Mesenchymal stem cell (in vitro differentiated cells and primary cell): ENCODE data around the gene LECT2.

Experiments
- DNase-seq: peaks from one replicate; pipeline ENCODE4 v3.0.0-alpha.2; 2013
- H2AFZ ChIP-seq: one replicate; pipeline ENCODE4 v1.6.1; 2013; ENCODE audit warnings: low read depth, mild to moderate bottlenecking, control low read depth, inconsistent platforms, low read length, moderate library complexity
- H2AK5ac ChIP-seq: 2 replicates; pipeline ENCODE4 v1.6.1; 2013; ENCODE audit warnings: low read length, moderate library complexity, mild to moderate bottlenecking, inconsistent platforms; ENCODE audit not compliant: severe bottlenecking
- H2BK120ac ChIP-seq: one replicate; pipeline ENCODE4 v1.6.1; 2013; ENCODE audit warnings: low read depth, mild to moderate bottlenecking, inconsistent platforms, low read length, moderate library complexity
- H2BK12ac ChIP-seq, 2 experiments: one replicate each; pipeline ENCODE4 v1.6.1; 2013; ENCODE audit warnings: inconsistent platforms in 2 of 2, low read length in 2 of 2, mild to moderate bottlenecking in 2 of 2, moderate library complexity in 2 of 2, control low read depth in 1 of 2
- H2BK15ac ChIP-seq: one replicate; pipeline ENCODE4 v1.6.1; 2013; ENCODE audit warnings: mild to moderate bottlenecking, low read depth, inconsistent platforms; ENCODE audit not compliant: poor library complexity, severe bottlenecking
- H2BK5ac ChIP-seq: 2 replicates; pipeline ENCODE4 v1.6.1; 2013; ENCODE audit warnings: low read depth, mild to moderate bottlenecking, low read length, control low read depth, inconsistent platforms; ENCODE audit not compliant: poor library complexity, severe bottlenecking
- H3K14ac ChIP-seq, 2 experiments: one replicate each; pipeline ENCODE4 v1.6.1; 2013; ENCODE audit warnings: inconsistent platforms in 2 of 2, low read length in 2 of 2, control low read depth in 1 of 2, mild to moderate bottlenecking in 1 of 2, moderate library complexity in 1 of 2
- H3K18ac ChIP-seq, 2 experiments: one replicate each; pipeline ENCODE4 v1.6.1; 2013; ENCODE audit warnings: inconsistent platforms in 2 of 2, low read length in 2 of 2, control low read depth in 1 of 2, low read depth in 1 of 2, mild to moderate bottlenecking in 1 of 2
- H3K23ac ChIP-seq, 2 experiments: one replicate each; pipeline ENCODE4 v1.6.1; 2013; ENCODE audit warnings: inconsistent platforms in 2 of 2, low read length in 2 of 2, mild to moderate bottlenecking in 2 of 2, moderate library complexity in 2 of 2, control low read depth in 1 of 2
- H3K27ac ChIP-seq: 2 replicates; pipeline ENCODE4 v1.5.1; 2013; ENCODE audit warnings: mild to moderate bottlenecking, moderate library complexity, low read length, control low read depth, inconsistent platforms; ENCODE audit not compliant: poor library complexity, severe bottlenecking
- H3K27me3 ChIP-seq, 2 experiments: 2 replicates each; pipeline versions ENCODE4 v1.6.1 to v1.7.0; 2013; ENCODE audit warnings: low read length in 2 of 2, mild to moderate bottlenecking in 2 of 2, moderate library complexity in 2 of 2, control low read depth in 1 of 2, inconsistent platforms in 1 of 2; ENCODE audit not compliant: control insufficient read depth in 1 of 2, insufficient read depth in 1 of 2
- H3K36me3 ChIP-seq, 2 experiments: 2 replicates each; pipeline versions ENCODE4 v1.6.1 to v1.7.0; 2013; ENCODE audit warnings: low read length in 2 of 2, control low read depth in 1 of 2, inconsistent platforms in 1 of 2, low read depth in 1 of 2, mild to moderate bottlenecking in 1 of 2; ENCODE audit not compliant: insufficient read depth in 2 of 2, control insufficient read depth in 1 of 2
- H3K4ac ChIP-seq, 2 experiments: one replicate each; pipeline ENCODE4 v1.6.1; 2013; ENCODE audit warnings: inconsistent platforms in 2 of 2, low read length in 2 of 2, mild to moderate bottlenecking in 2 of 2, moderate library complexity in 2 of 2, control low read depth in 1 of 2, low read depth in 1 of 2
- H3K4me1 ChIP-seq: 2 replicates; pipeline ENCODE4 v1.6.1; 2013; ENCODE audit warnings: low read depth, low read length, control low read depth; ENCODE audit not compliant: control insufficient read depth, insufficient read depth
- H3K4me2 ChIP-seq: 2 replicates; pipeline ENCODE4 v1.6.1; 2013; ENCODE audit warnings: low read length, mild to moderate bottlenecking, inconsistent platforms; ENCODE audit not compliant: poor library complexity, severe bottlenecking
- H3K4me3 ChIP-seq, 2 experiments: 2 replicates each; pipeline versions ENCODE4 v1.5.1 to v1.7.0; 2013; ENCODE audit warnings: low read length in 2 of 2, mild to moderate bottlenecking in 2 of 2, control low read depth in 1 of 2, low read depth in 1 of 2; ENCODE audit not compliant: insufficient read depth in 1 of 2
- H3K79me1 ChIP-seq: replicated peaks from 2 replicates; pipeline ENCODE4 v1.6.1; 2013; ENCODE audit warnings: mild to moderate bottlenecking, control low read depth, low read length, inconsistent platforms; ENCODE audit not compliant: poor library complexity, severe bottlenecking
- H3K9ac ChIP-seq: 2 replicates; pipeline ENCODE4 v1.7.0; 2013; ENCODE audit warnings: mild to moderate bottlenecking, low read length, moderate library complexity
- H3K9me3 ChIP-seq: 2 replicates; pipeline ENCODE4 v1.7.0; 2013; ENCODE audit warnings: mild to moderate bottlenecking, low read length; ENCODE audit not compliant: control insufficient read depth
- H4K8ac ChIP-seq: one replicate; pipeline ENCODE4 v1.6.1; 2013; ENCODE audit warnings: inconsistent platforms, mild to moderate bottlenecking, low read length, moderate library complexity
- H4K91ac ChIP-seq: one replicate; pipeline ENCODE4 v1.6.1; 2013; ENCODE audit warnings: mild to moderate bottlenecking, low read length, inconsistent platforms
- WGBS: methylation state at CpG from one replicate; pipeline ENCODE4 v1.1.7; 2013; ENCODE audit warnings: mixed read lengths; 5-methylcytosine and 5-hydroxymethylcytosine counted together

The LECT2 gene

DNA sequence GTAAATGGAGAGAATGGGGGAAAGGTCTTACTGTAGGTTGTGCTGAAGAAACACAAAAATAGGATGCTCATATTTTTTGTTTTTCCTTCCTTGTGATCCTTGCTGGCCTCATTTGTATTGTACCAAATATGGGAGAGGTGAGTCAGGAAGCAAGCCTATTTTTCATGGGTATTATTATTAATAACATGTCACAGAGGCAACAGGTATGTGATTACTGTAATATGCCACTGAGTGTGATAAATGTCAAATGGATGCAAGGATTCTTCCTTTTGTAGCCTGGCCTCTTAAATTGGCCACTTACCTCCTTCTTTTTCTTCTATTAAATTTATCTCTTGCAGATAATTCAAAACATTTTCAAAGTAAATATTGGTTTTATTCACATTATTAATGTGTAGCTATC, 10.2 kb downstream of the LECT2 start:
- Histone ChIP-seq H3K9me3 (no peaks in the 10 kb centered on the region), H2BK15ac (no peak overlapping the region), H4K8ac (no peak overlapping the region), H3K36me3 (no peaks in the 10 kb centered on the region), H2BK120ac (no peak overlapping the region), H3K4me3 (no peak overlapping the region), H3K14ac (no peak overlapping the region), H3K27me3 (no peaks in the 10 kb centered on the region), H2AFZ (no peak overlapping the region), H2AK5ac (no peak overlapping the region), H3K27ac (no peak overlapping the region), H3K18ac (no peak overlapping the region), H3K4ac (no peak overlapping the region), H2BK5ac (no peak overlapping the region), H3K4me1 (no peaks in the 10 kb centered on the region), H3K9ac (no peak overlapping the region), H3K4me2 (no peak overlapping the region), H3K23ac (no peak overlapping the region), H3K79me1 (no peaks in the 10 kb centered on the region), H4K91ac (no peak overlapping the region), H2BK12ac (no peak overlapping the region)
- DNase-seq: no peak

GRCh38 chr5:135942202-135942771, 12.5 kb downstream of the LECT2 start:
- no peak overlapping the region for H2BK120ac ChIP-seq
- H3K9ac ChIP-seq: no peak overlapping the region
- H2AK5ac ChIP-seq: no peak overlapping the region
- no peak for DNase-seq
- H2BK12ac ChIP-seq: peak overlapping the region in 1 of 2 experiments; percentile 78
- H3K23ac ChIP-seq: no peak overlapping the region
- no peaks in the 10 kb centered on the region for H3K9me3 ChIP-seq
- H3K18ac ChIP-seq: no peak overlapping the region
- H3K4me3 ChIP-seq: no peak overlapping the region
- 70% methylated on average over 2 of the region's 3 CpGs for WGBS
- H3K27me3 ChIP-seq: peaks cover 0 to 5% of the 10 kb centered on the region in 2 experiments
- no peaks in the 10 kb centered on the region for H3K36me3 ChIP-seq
- no peak overlapping the region for H3K4me2 ChIP-seq
- H4K91ac ChIP-seq: no peak overlapping the region
- H4K8ac ChIP-seq: no peak overlapping the region
- H3K79me1 ChIP-seq: no peaks in the 10 kb centered on the region
- no peaks in the 10 kb centered on the region for H3K4me1 ChIP-seq
- H2BK5ac ChIP-seq: no peak overlapping the region
- no peak overlapping the region for H2BK15ac ChIP-seq
- H3K4ac ChIP-seq: no peak overlapping the region
- H3K27ac ChIP-seq: no peak overlapping the region
- H3K14ac ChIP-seq: no peak overlapping the region
- H2AFZ ChIP-seq: no peak overlapping the region

DNA sequence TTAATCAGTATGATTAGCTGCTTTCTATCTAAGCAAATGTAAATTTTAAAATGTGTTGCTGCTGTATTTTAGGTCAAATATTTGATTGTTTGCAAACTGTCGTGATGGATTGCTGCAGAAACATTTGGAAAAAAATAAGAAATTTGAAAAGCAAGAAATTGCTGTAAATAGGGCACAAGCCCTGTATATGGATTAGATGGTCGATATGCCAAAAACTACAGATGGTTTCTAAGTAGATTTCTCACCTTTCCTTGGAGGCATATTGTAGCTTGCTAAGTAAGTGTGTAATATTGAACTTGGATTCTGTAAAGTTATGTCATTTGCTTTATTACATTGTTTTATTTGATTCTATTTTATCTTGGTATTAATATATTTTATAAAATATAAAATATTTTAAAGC, 13.1 kb downstream of the LECT2 start:
- H2BK12ac ChIP-seq: no peak overlapping the region

GRCh38 chr5:135937245-135937911, 17.4 kb downstream of the LECT2 start:
- Histone ChIP-seq H2BK5ac (no peak overlapping the region), H2AK5ac (no peak overlapping the region), H4K8ac (no peak overlapping the region), H3K36me3 (no peaks in the 10 kb centered on the region), H3K4me1 (no peaks in the 10 kb centered on the region), H3K79me1 (no peaks in the 10 kb centered on the region), H3K27ac (no peak overlapping the region), H3K18ac (no peak overlapping the region), H3K14ac (no peak overlapping the region), H2AFZ (no peak overlapping the region), H2BK120ac (no peak overlapping the region), H4K91ac (no peak overlapping the region), H3K23ac (no peak overlapping the region), H3K4ac (no peak overlapping the region), H3K4me3 (no peak overlapping the region), H3K9ac (no peak overlapping the region), H3K27me3 (peaks cover under 1 to 10% of the 10 kb centered on the region in 2 experiments), H3K4me2 (no peak overlapping the region), H3K9me3 (no peaks in the 10 kb centered on the region), H2BK15ac (no peak overlapping the region), H2BK12ac (no peak overlapping the region)
- WGBS: 90% methylated on average over 2 of the region's 5 CpGs
- DNase-seq: no peak

More for the DNA sequence above, 13.1 kb downstream of the LECT2 start:
- Histone ChIP-seq H3K14ac (no peak overlapping the region), H3K4me2 (no peak overlapping the region), H3K4me1 (no peaks in the 10 kb centered on the region), H3K79me1 (no peaks in the 10 kb centered on the region), H3K9ac (no peak overlapping the region), H2AK5ac (no peak overlapping the region), H2BK5ac (no peak overlapping the region), H2AFZ (no peak overlapping the region), H3K4ac (no peak overlapping the region), H3K36me3 (no peaks in the 10 kb centered on the region), H4K91ac (no peak overlapping the region), H3K9me3 (no peaks in the 10 kb centered on the region), H4K8ac (no peak overlapping the region), H3K23ac (no peak overlapping the region), H3K18ac (no peak overlapping the region), H2BK15ac (no peak overlapping the region), H3K27me3 (peaks cover 0 to 5% of the 10 kb centered on the region in 2 experiments), H2BK120ac (no peak overlapping the region), H3K4me3 (no peak overlapping the region), H3K27ac (no peak overlapping the region)
- WGBS: 67% methylated on average over 2 of the region's 2 CpGs
- no peak for DNase-seq
